GM12878 (cell line): Measurements from ENCODE around the gene MN1. TPM values are rescaled to one million over a fixed set of nuclear protein-coding genes. Genes with fewer than 3 reads are reported as not detected.

Source experiments
- ATAC-seq: fragments of 200-7000 bp; cut with Tn5 transposase; 3 replicates; pipeline ENCODE4 v1.9.1; 2020; ENCODE audit warnings: mild to moderate bottlenecking, moderate library complexity
- BruUV-seq: library from RNA; stranded (reverse); fragments of 400-500 nt; replicated peaks from 2 replicates; lab custom pipeline; 2021; lab: Mats Ljungman, UMichigan
- CTCF ChIA-PET: fragments of 300-600 bp; sonication (Branson Sonifier 250); formaldehyde crosslinking; extraction: SDS; loops from one replicate; lab custom pipeline; 2021; ENCODE audit warnings: inconsistent platforms; lab: Yijun Ruan, JAX
- POLR2A ChIA-PET: fragments of 350-600 bp; formaldehyde crosslinking; extraction: SDS; loops from one replicate; lab custom pipeline; 2021; ENCODE audit warnings: inconsistent platforms; lab: Charles Lee
- RAD21 ChIA-PET: fragments of 300-600 bp; sonication (Branson Sonifier 250); formaldehyde crosslinking; loops from one replicate; lab custom pipeline; 2023; ENCODE audit warnings: antibody characterized with exemption; ENCODE audit not compliant: unreplicated experiment; lab: Charles Lee
- SMC1A ChIA-PET: fragments of 300-600 bp; sonication (Branson Sonifier 250); formaldehyde crosslinking; loops from one replicate; lab custom pipeline; 2023; ENCODE audit not compliant: unreplicated experiment, uncharacterized antibody; lab: Charles Lee
- DNase-seq: peaks from one replicate; pipeline ENCODE4 v3.0.0-alpha.2; 2011; ENCODE audit warnings: low read depth, low spot score
- FAIRE-seq: peaks from 3 replicates; lab custom pipeline; 2011; peaks lifted over from hg19 to GRCh38; lab: Jason Lieb, UNC
- H2AFZ ChIP-seq: 2 replicates; pipeline ENCODE4 v1.6.0; 2011; ENCODE audit warnings: low read depth, low read length, control low read depth; ENCODE audit not compliant: control insufficient read depth
- H3K27ac ChIP-seq: 2 replicates; pipeline ENCODE4 v1.5.1; 2011; ENCODE audit warnings: control low read depth; ENCODE audit not compliant: control insufficient read depth, insufficient read depth
- H3K27me3 ChIP-seq, 2 experiments: replicated peaks in 1 of 2; 2 replicates each; pipeline versions ENCODE4 v1.6.0 to v1.6.1; 2011; ENCODE audit warnings: low read length in 1 of 2; ENCODE audit not compliant: control insufficient read depth in 2 of 2, insufficient read depth in 2 of 2
- H3K36me3 ChIP-seq, 2 experiments: 2 replicates each; pipeline ENCODE4 v1.5.1; 2011; ENCODE audit warnings: low read length in 1 of 2; ENCODE audit not compliant: control insufficient read depth in 2 of 2, insufficient read depth in 2 of 2
- H3K4me1 ChIP-seq: 2 replicates; pipeline ENCODE4 v1.6.1; 2011; ENCODE audit warnings: mild to moderate bottlenecking, low read length, moderate library complexity, mixed read lengths; ENCODE audit not compliant: control insufficient read depth, insufficient read depth
- H3K4me2 ChIP-seq: 2 replicates; pipeline ENCODE4 v1.6.0; 2011; ENCODE audit warnings: control low read depth; ENCODE audit not compliant: control insufficient read depth, insufficient read depth
- H3K4me3 ChIP-seq: fragments of 200-600 bp; sonication (generic); 2 replicates; pipeline ENCODE4 v1.5.1; 2016
- H3K79me2 ChIP-seq: 2 replicates; pipeline ENCODE4 v1.6.0; 2011; ENCODE audit warnings: low read length; ENCODE audit not compliant: control insufficient read depth, insufficient read depth
- H3K9ac ChIP-seq: 2 replicates; pipeline ENCODE4 v1.8.0; 2011; ENCODE audit warnings: low read length, control low read depth, mixed read lengths; ENCODE audit not compliant: control insufficient read depth, insufficient read depth
- H3K9me3 ChIP-seq: replicated peaks from 3 replicates; pipeline ENCODE4 v1.5.1; 2011; ENCODE audit warnings: mild to moderate bottlenecking, low read length; ENCODE audit not compliant: control insufficient read depth, insufficient read depth
- H4K20me1 ChIP-seq: 2 replicates; pipeline ENCODE4 v1.6.0; 2011; ENCODE audit not compliant: control insufficient read depth, insufficient read depth
- ATF7 ChIP-seq: fragments of 450-650 bp; IDR thresholded peaks from 2 replicates; pipeline ENCODE4 v1.6.1; 2016; ENCODE audit warnings: low read depth, mild to moderate bottlenecking
- BACH1 ChIP-seq: fragments of 450-650 bp; IDR thresholded peaks from 2 replicates; pipeline ENCODE4 v1.6.1; 2017; ENCODE audit warnings: mild to moderate bottlenecking, borderline replicate concordance
- BMI1 ChIP-seq: fragments of 450-650 bp; IDR thresholded peaks from 2 replicates; pipeline ENCODE4 v1.6.1; 2016; ENCODE audit warnings: mild to moderate bottlenecking, moderate library complexity, borderline replicate concordance
- CREM ChIP-seq: IDR thresholded peaks from 2 replicates; pipeline ENCODE4 v1.6.1; 2014; ENCODE audit warnings: antibody characterized with exemption, low read depth
- EGR1 ChIP-seq, 2 experiments: IDR thresholded peaks; 1 replicate in 1 of 2; 2 replicates in 1 of 2; pipeline ENCODE4 v1.6.1; 2011 to 2012; ENCODE audit warnings: low read depth in 2 of 2, low read length in 2 of 2, borderline replicate concordance in 1 of 2, mild to moderate bottlenecking in 1 of 2, moderate library complexity in 1 of 2
- ESRRA ChIP-seq: IDR thresholded peaks from 2 replicates; pipeline ENCODE4 v1.6.1; 2012; ENCODE audit warnings: mild to moderate bottlenecking, low read length, improper control_type of control experiment
- ETV6 ChIP-seq, 2 experiments: fragments of 450-650 bp in 1 of 2; IDR thresholded peaks in 1 of 2; conservative IDR thresholded peaks in 1 of 2; 2 replicates each; pipeline ENCODE4 v1.6.1; 2014; ENCODE audit warnings: antibody characterized with exemption in 1 of 2, borderline replicate concordance in 1 of 2, low read depth in 1 of 2, mild to moderate bottlenecking in 1 of 2, moderate library complexity in 1 of 2
- FOXK2 ChIP-seq: fragments of 450-650 bp; IDR thresholded peaks from 2 replicates; pipeline ENCODE4 v1.6.1; 2017; ENCODE audit warnings: mild to moderate bottlenecking, moderate library complexity
- IKZF1 ChIP-seq: fragments of 450-650 bp; conservative IDR thresholded peaks from 2 replicates; pipeline ENCODE4 v1.6.1; 2017; ENCODE audit warnings: antibody characterized with exemption, mild to moderate bottlenecking
- PML ChIP-seq: IDR thresholded peaks from 2 replicates; pipeline ENCODE4 v1.6.1; 2012; ENCODE audit warnings: low read length, inconsistent platforms
- RB1 ChIP-seq: fragments of 450-650 bp; formaldehyde crosslinking; IDR thresholded peaks from 2 replicates; pipeline ENCODE4 v1.6.1; 2017; ENCODE audit warnings: mild to moderate bottlenecking, borderline replicate concordance
- RCOR1 ChIP-seq: conservative IDR thresholded peaks from 2 replicates; pipeline ENCODE4 v1.6.1; 2012; ENCODE audit warnings: low read depth, low read length, improper control_type of control experiment
- SMC3 ChIP-seq: IDR thresholded peaks from 2 replicates; pipeline ENCODE4 v1.6.1; 2011; ENCODE audit warnings: low read length, improper control_type of control experiment, borderline replicate concordance
- SPI1 ChIP-seq: IDR thresholded peaks from 2 replicates; pipeline ENCODE4 v1.6.1; 2011; ENCODE audit warnings: low read depth, mild to moderate bottlenecking, low read length, moderate library complexity, borderline replicate concordance; ENCODE audit not compliant: insufficient read depth
- SREBF1 ChIP-seq: IDR thresholded peaks from 2 replicates; pipeline ENCODE4 v1.6.1; 2012; ENCODE audit warnings: mild to moderate bottlenecking, low read length
- SREBF2 ChIP-seq: IDR thresholded peaks from 2 replicates; pipeline ENCODE4 v1.6.1; 2012; ENCODE audit warnings: mild to moderate bottlenecking, low read length
- SRF ChIP-seq, 2 experiments: IDR thresholded peaks; 2 replicates each; pipeline ENCODE4 v1.6.1; 2011; ENCODE audit warnings: low read depth in 2 of 2, low read length in 2 of 2, mild to moderate bottlenecking in 1 of 2, moderate library complexity in 1 of 2
- SUZ12 ChIP-seq: fragments of 200-600 bp; sonication (generic); IDR thresholded peaks from one replicate; pipeline ENCODE4 v1.6.1; 2018; ENCODE audit warnings: antibody characterized with exemption, mild to moderate bottlenecking; ENCODE audit not compliant: unreplicated experiment
- TAF1 ChIP-seq: IDR thresholded peaks from 2 replicates; pipeline ENCODE4 v1.6.1; 2011; ENCODE audit warnings: mild to moderate bottlenecking, low read depth, low read length, borderline replicate concordance
- TCF12 ChIP-seq: IDR thresholded peaks from 2 replicates; pipeline ENCODE4 v1.6.1; 2011; ENCODE audit warnings: low read depth, mild to moderate bottlenecking, low read length
- ZNF207 ChIP-seq: fragments of 450-650 bp; IDR thresholded peaks from 2 replicates; pipeline ENCODE4 v1.6.1; 2014; ENCODE audit warnings: antibody characterized with exemption, mild to moderate bottlenecking, borderline replicate concordance
- ZNF217 ChIP-seq: fragments of 450-650 bp; IDR thresholded peaks from 2 replicates; pipeline ENCODE4 v1.6.1; 2017; ENCODE audit warnings: antibody characterized with exemption, mild to moderate bottlenecking
- WGBS: methylation state at CpG from one replicate; pipeline ENCODE4 v1.1.6; 2016; ENCODE audit warnings: low lambda C conversion rate; ENCODE audit not compliant: insufficient replicate concordance, insufficient coverage; ENCODE audit errors: missing lambda C conversion rate; 5-methylcytosine and 5-hydroxymethylcytosine counted together
- in situ Hi-C: fragments of 300-500 bp; cut with MboI; formaldehyde crosslinking; loops from 9 replicates; pipeline ENCODE4 v1.14.3; 2018; ENCODE audit warnings: mixed read lengths
- intact Hi-C: fragments of 100-400 bp; cut with micrococcal nuclease; formaldehyde crosslinking; loops from one replicate; pipeline ENCODE4 v1.14.2; 2022; ENCODE audit not compliant: unreplicated experiment
- polyA plus RNA-seq, 11 experiments: library from polyadenylated mRNA; depleted of rRNA in 4 of 11; unstranded in 6 of 11; stranded (reverse) in 5 of 11; fragments of >200 nt; fragmentation: Nextera tagmentation in 4 of 11; fragmentation: Illumina TruSeq in 1 of 11; extraction: Ambion mirVana in 4 of 11; extraction: Trizol in 1 of 11; gene quantifications; 1 replicate in 1 of 11; 2 replicates in 10 of 11; pipeline versions ENCODE4 v1.2.1 to v1.2.3, GENCODE V29; 2011 to 2016; ENCODE audit warnings: inconsistent platforms in 2 of 11, missing spikeins in 2 of 11, low read depth in 1 of 11
- total RNA-seq, 4 experiments: library from RNA; depleted of rRNA in 3 of 4; stranded (reverse); fragments of >200 nt in 3 of 4; fragmentation: Illumina TruSeq in 1 of 4; extraction: Trizol in 1 of 4; gene quantifications; 2 replicates each; pipeline versions ENCODE4 v1.2.1 to v1.2.3, GENCODE V29; 2013 to 2021

The MN1 gene
- total and polyA plus RNA-seq, 10 of the 15 experiments (the other 5 are each of a cell fraction or from before 2014, with no cell fraction given): under 0.01 to 0.24 (median 0.03) TPM; not detected in 3

DNA sequence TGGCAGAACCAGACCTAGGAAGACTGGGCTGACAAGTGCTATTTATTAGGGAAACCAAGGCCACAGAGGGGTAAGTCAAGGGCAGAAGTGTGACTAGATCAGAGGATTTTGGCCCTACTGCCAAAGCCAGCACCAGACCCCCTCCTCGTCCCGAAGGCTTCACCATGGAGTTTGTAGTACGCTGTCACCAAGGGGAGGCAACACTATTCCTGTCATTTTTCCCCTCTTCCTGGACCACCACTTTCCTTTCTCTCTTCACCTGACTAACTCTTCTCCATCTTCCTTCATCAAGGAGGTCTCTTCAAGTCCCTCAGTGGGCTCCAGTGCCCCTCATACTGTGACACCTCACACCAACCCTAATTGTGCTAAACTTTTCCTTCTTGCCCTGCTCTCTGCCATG is 34.9 kb downstream of the MN1 start:
- no peak for TF ChIP-seq ATF7
- no peak for TF ChIP-seq SMC3
- TF ChIP-seq SREBF2: no peak
- no peak for TF ChIP-seq RCOR1
- TF ChIP-seq SRF (IDR thresholded peaks at IDR 0.05; ENCODE audit: low read depth in 2 of 2, low read length in 2 of 2): no peak
- no peak for TF ChIP-seq BACH1
- TF ChIP-seq SREBF1: no peak
- TF ChIP-seq PML: no peak
- TF ChIP-seq BMI1: no peak
- Histone ChIP-seq H3K9me3 (no peaks in the 10 kb centered on the region), H3K36me3 (no peaks in the 10 kb centered on the region), H3K79me2 (no peaks in the 10 kb centered on the region), H3K9ac (no peak overlapping the region), H3K4me2 (no peak overlapping the region), H3K27ac (no peak overlapping the region), H2AFZ (no peak overlapping the region), H3K27me3 (no peaks in the 10 kb centered on the region; a peak in 1 of 4 replicates), H3K4me1 (no peaks in the 10 kb centered on the region), H3K4me3 (no peak overlapping the region), H4K20me1 (no peaks in the 10 kb centered on the region)
- DNase-seq (no peak), FAIRE-seq (no peak), ATAC-seq (no peak)
- CTCF ChIA-PET: no interaction called here
- SMC1A ChIA-PET: no interaction called here
- RAD21 ChIA-PET: no interaction called here
- no TSS peak for BruUV-seq
- intact Hi-C loops: no loop called here
- POLR2A ChIA-PET: no interaction called here
- in situ Hi-C loops: no loop called here
- 21% methylated on average over 3 of the region's 3 CpGs for WGBS

DNA sequence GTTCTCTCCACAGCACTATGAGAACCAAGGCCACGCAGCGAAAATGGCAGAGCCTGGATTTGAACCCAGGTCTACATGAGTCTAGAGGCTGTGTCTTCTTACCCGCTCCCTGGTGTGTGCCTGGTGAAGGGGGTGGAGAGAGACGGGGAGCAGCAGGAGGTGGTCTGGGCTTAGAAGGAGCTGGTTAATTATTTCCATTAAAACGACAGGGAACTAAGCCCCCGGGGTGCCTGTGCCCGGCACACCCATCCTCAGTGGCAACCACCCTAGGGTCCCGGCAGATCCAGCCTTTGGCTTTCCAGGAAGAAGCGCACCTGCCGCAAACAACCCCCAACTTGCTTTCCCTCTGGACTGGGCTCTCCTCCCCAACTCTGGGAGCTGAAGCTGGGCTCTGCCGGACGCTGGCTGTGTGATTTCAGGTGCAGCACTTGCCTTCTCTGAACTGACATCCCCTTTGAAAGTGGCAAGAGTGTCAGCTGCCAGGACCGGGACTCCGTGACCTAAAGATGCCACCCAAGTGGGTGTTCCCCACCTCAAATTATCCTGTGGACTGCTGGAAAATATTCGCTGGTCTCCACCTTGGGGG is 35.8 kb downstream of the MN1 start:
- CTCF ChIA-PET: no interaction called here
- in situ Hi-C loops: no loop called here
- no peaks in the 10 kb centered on the region; a peak in 1 of 4 replicates for H3K27me3 ChIP-seq
- RAD21 ChIA-PET: no interaction called here
- no peak overlapping the region for H3K9ac ChIP-seq
- no peak overlapping the region for H2AFZ ChIP-seq
- intact Hi-C loops: no loop called here
- H3K4me1 ChIP-seq: no peaks in the 10 kb centered on the region
- no peaks in the 10 kb centered on the region for H4K20me1 ChIP-seq
- no peak overlapping the region for H3K4me2 ChIP-seq
- ATAC-seq (no peak), FAIRE-seq (no peak), DNase-seq (no peak)
- no peaks in the 10 kb centered on the region for H3K9me3 ChIP-seq
- SMC1A ChIA-PET: no interaction called here
- BruUV-seq: no TSS peak
- H3K4me3 ChIP-seq: no peak overlapping the region
- no peaks in the 10 kb centered on the region for H3K36me3 ChIP-seq
- WGBS: 38% methylated on average over 15 of the region's 15 CpGs
- no peaks in the 10 kb centered on the region for H3K79me2 ChIP-seq
- no peak overlapping the region for H3K27ac ChIP-seq
- POLR2A ChIA-PET: no interaction called here
- no peak for TF ChIP-seq ZNF217
- no peak for TF ChIP-seq TCF12
- no peak for TF ChIP-seq EGR1 (IDR thresholded peaks at IDR 0.05; ENCODE audit: borderline replicate concordance in 1 of 2, low read depth in 2 of 2, low read length in 2 of 2)
- no peak for TF ChIP-seq IKZF1
- no peak for TF ChIP-seq CREM
- no peak for TF ChIP-seq FOXK2
- no peak for TF ChIP-seq SUZ12
- TF ChIP-seq SPI1: no peak
- TF ChIP-seq ESRRA: no peak
- no peak for TF ChIP-seq TAF1
- no peak for TF ChIP-seq ZNF207
- TF ChIP-seq ETV6 (conservative IDR thresholded peaks at IDR 0.05 in 1 of 2, IDR thresholded peaks at IDR 0.05 in 1 of 2; ENCODE audit: borderline replicate concordance in 1 of 2, low read depth in 1 of 2): no peak
- no peak for TF ChIP-seq RB1
